HepG2 (cell line): Measurements from ENCODE around the gene ITGB3. TPM values are rescaled to one million over a fixed set of nuclear protein-coding genes. Genes with fewer than 3 reads are reported as not detected.
A peak's percentile ranks its signal among the peaks of the same experiment; 100 is the strongest.

Experiments
- ATAC-seq: fragments of 200-7000 bp; cut with Tn5 transposase; 3 replicates; pipeline ENCODE4 v1.9.1; 2020; ENCODE audit warnings: mild to moderate bottlenecking, moderate library complexity
- BruUV-seq: library from RNA; stranded (reverse); fragments of 400-500 nt; replicated peaks from 2 replicates; lab custom pipeline; 2021; lab: Mats Ljungman, UMichigan
- CTCF ChIA-PET: fragments of 300-600 bp; formaldehyde crosslinking; extraction: SDS; loops from one replicate; lab custom pipeline; 2021; ENCODE audit warnings: low total read pairs, inconsistent platforms, low intra/inter-chr PET ratio; lab: Yijun Ruan, JAX
- POLR2A ChIA-PET: fragments of 350-600 bp; sonication (Branson Sonifier 250); formaldehyde crosslinking; loops from one replicate; lab custom pipeline; 2020; ENCODE audit warnings: antibody characterized with exemption, inconsistent platforms; lab: Yijun Ruan, JAX
- DNase-seq: peaks from one replicate; pipeline ENCODE4 v3.0.0-alpha.2; 2015; ENCODE audit warnings: low spot score
- FAIRE-seq: peaks from 3 replicates; lab custom pipeline; 2011; peaks lifted over from hg19 to GRCh38; lab: Jason Lieb, UNC
- H2AFZ ChIP-seq: one replicate; pipeline ENCODE4 v1.6.1; 2011; ENCODE audit warnings: low read length, inconsistent platforms
- H3K27ac ChIP-seq: fragments of 300-600 bp; 3 replicates; pipeline ENCODE4 v1.8.0; 2011; ENCODE audit warnings: mixed run types, mild to moderate bottlenecking, mixed read lengths, low read length, inconsistent platforms; ENCODE audit not compliant: insufficient read depth; ENCODE audit errors: extremely low read length
- H3K27me3 ChIP-seq, 2 experiments: fragments of 200-600 bp in 1 of 2; 2 replicates in 1 of 2; 3 replicates in 1 of 2; pipeline versions ENCODE4 v1.6.0 to v1.8.0; 2011; ENCODE audit warnings: low read length in 2 of 2, mild to moderate bottlenecking in 2 of 2, moderate library complexity in 2 of 2, inconsistent platforms in 1 of 2; ENCODE audit not compliant: insufficient read depth in 2 of 2, control insufficient read depth in 1 of 2
- H3K36me3 ChIP-seq, 2 experiments: fragments of 200-600 bp in 1 of 2; replicated peaks in 1 of 2; 2 replicates in 1 of 2; 3 replicates in 1 of 2; pipeline versions ENCODE4 v1.5.1 to v1.8.0; 2011; ENCODE audit warnings: low read length in 2 of 2, inconsistent platforms in 1 of 2; ENCODE audit not compliant: insufficient read depth in 2 of 2, control insufficient read depth in 1 of 2
- H3K4me1 ChIP-seq: 2 replicates; pipeline ENCODE4 v1.5.1; 2012; ENCODE audit warnings: low read length, inconsistent platforms; ENCODE audit not compliant: insufficient read depth
- H3K4me2 ChIP-seq: 2 replicates; pipeline ENCODE4 v1.6.0; 2011; ENCODE audit warnings: low read depth, low read length, inconsistent platforms
- H3K4me3 ChIP-seq, 3 experiments: fragments of 200-600 bp in 1 of 3; sonication (generic), shearing (Covaris generic) in 1 of 3; replicated peaks in 1 of 3; 2 replicates each; pipeline ENCODE4 v1.5.1; 2011 to 2016; ENCODE audit warnings: low read length in 3 of 3, inconsistent platforms in 2 of 3, low read depth in 2 of 3, mild to moderate bottlenecking in 2 of 3, control low read depth in 1 of 3, mixed read lengths in 1 of 3; ENCODE audit not compliant: insufficient read depth in 1 of 3
- H3K79me2 ChIP-seq: one replicate; pipeline ENCODE4 v1.6.1; 2011; ENCODE audit warnings: low read length, inconsistent platforms; ENCODE audit not compliant: insufficient read depth
- H3K9ac ChIP-seq: 2 replicates; pipeline ENCODE4 v1.6.0; 2011; ENCODE audit warnings: mild to moderate bottlenecking, low read depth, low read length, inconsistent platforms; ENCODE audit not compliant: insufficient read depth
- H3K9me3 ChIP-seq: 2 replicates; pipeline ENCODE4 v1.5.1; 2012; ENCODE audit warnings: mild to moderate bottlenecking, low read length
- H4K20me1 ChIP-seq: 2 replicates; pipeline ENCODE4 v1.6.0; 2011; ENCODE audit warnings: inconsistent platforms, mild to moderate bottlenecking, low read length, moderate library complexity; ENCODE audit not compliant: insufficient read depth
- ATAD3A ChIP-seq: sonication (generic); formaldehyde crosslinking; IDR thresholded peaks from 2 replicates; pipeline ENCODE4 v1.4.0; 2020; ENCODE audit warnings: missing genetic modification reagents
- GPN1 ChIP-seq: sonication (generic); formaldehyde crosslinking; IDR thresholded peaks from 2 replicates; pipeline ENCODE4 v1.5.1; 2020; ENCODE audit warnings: missing genetic modification reagents, borderline replicate concordance
- GZF1 ChIP-seq: sonication (generic); formaldehyde crosslinking; IDR thresholded peaks from 2 replicates; pipeline ENCODE4 v1.5.1; 2020; ENCODE audit warnings: mild to moderate bottlenecking, missing genetic modification reagents
- HMGA1 ChIP-seq: sonication (generic); formaldehyde crosslinking; conservative IDR thresholded peaks from 2 replicates; pipeline ENCODE4 v1.4.0; 2020; ENCODE audit warnings: missing genetic modification reagents
- IRF2 ChIP-seq: IDR thresholded peaks from 2 replicates; pipeline ENCODE4 v1.6.1; 2018; ENCODE audit warnings: missing genetic modification reagents, missing compliant biosample characterization
- MIER2 ChIP-seq: IDR thresholded peaks from 2 replicates; pipeline ENCODE4 v1.6.1; 2016; ENCODE audit warnings: missing biosample characterization, missing genetic modification reagents
- NCOR1 ChIP-seq: fragments of 200-600 bp; sonication (generic); IDR thresholded peaks from 2 replicates; pipeline ENCODE4 v1.7.0; 2017; ENCODE audit warnings: antibody characterized with exemption, low read length, borderline replicate concordance
- PAWR ChIP-seq: sonication (generic); formaldehyde crosslinking; IDR thresholded peaks from 2 replicates; pipeline ENCODE4 v1.4.0; 2020; ENCODE audit warnings: missing genetic modification reagents, mild to moderate bottlenecking, borderline replicate concordance
- RXRB ChIP-seq: IDR thresholded peaks from 2 replicates; pipeline ENCODE4 v1.6.1; 2016; ENCODE audit warnings: borderline replicate concordance, missing genetic modification reagents, missing compliant biosample characterization
- SMARCE1 ChIP-seq: fragments of 450-650 bp; IDR thresholded peaks from 2 replicates; pipeline ENCODE4 v1.6.1; 2017; ENCODE audit warnings: borderline replicate concordance
- SUZ12 ChIP-seq: fragments of 150-350 bp; IDR thresholded peaks from 2 replicates; pipeline ENCODE4 v1.6.1; 2014; ENCODE audit warnings: low read depth, low read length
- ZFP1 ChIP-seq: IDR thresholded peaks from 2 replicates; pipeline ENCODE4 v1.6.1; 2016
- ZFP36L2 ChIP-seq: sonication (generic); formaldehyde crosslinking; IDR thresholded peaks from 2 replicates; pipeline ENCODE4 v1.4.0; 2020; ENCODE audit warnings: missing genetic modification reagents
- ZNF232 ChIP-seq: sonication (generic); formaldehyde crosslinking; IDR thresholded peaks from 2 replicates; pipeline ENCODE4 v1.4.0; 2020; ENCODE audit warnings: missing genetic modification reagents, borderline replicate concordance
- ZNF530 ChIP-seq: sonication (generic); formaldehyde crosslinking; IDR thresholded peaks from 2 replicates; pipeline ENCODE4 v1.5.0; 2020; ENCODE audit warnings: low read depth, mild to moderate bottlenecking, missing genetic modification reagents
- ZNF670 ChIP-seq: sonication (generic); formaldehyde crosslinking; IDR thresholded peaks from 2 replicates; pipeline ENCODE4 v1.8.0; 2022; ENCODE audit warnings: mild to moderate bottlenecking, missing genetic modification reagents, borderline replicate concordance
- ZNF768 ChIP-seq: sonication (generic); formaldehyde crosslinking; IDR thresholded peaks from 2 replicates; pipeline ENCODE4 v1.4.0; 2020; ENCODE audit warnings: missing genetic modification reagents
- WGBS: methylation state at CpG from one replicate; pipeline ENCODE4 v1.1.6; 2017; ENCODE audit warnings: low lambda C conversion rate; 5-methylcytosine and 5-hydroxymethylcytosine counted together
- in situ Hi-C: cut with HindIII; loops from 2 replicates; pipeline ENCODE4 v1.10.0; 2017; ENCODE audit warnings: low pct_unique_long_range_greater_than_20kb; ENCODE audit not compliant: extremely low pct_ligation_motif_present
- intact Hi-C: fragments of 100-400 bp; cut with micrococcal nuclease; formaldehyde crosslinking; loops from one replicate; pipeline ENCODE4 v1.10.0; 2022; ENCODE audit not compliant: unreplicated experiment
- polyA plus RNA-seq, 8 experiments: library from polyadenylated mRNA; depleted of rRNA in 3 of 8; stranded (reverse) in 7 of 8; unstranded in 1 of 8; fragments of >200 nt; fragmentation: Illumina TruSeq in 4 of 8; extraction: Trizol in 4 of 8; gene quantifications; 2 replicates each; pipeline versions ENCODE4 v1.2.1 to v1.2.3, GENCODE V29; 2011 to 2016; ENCODE audit warnings: low read depth in 4 of 8, missing spikeins in 1 of 8, mixed read lengths in 1 of 8; ENCODE audit not compliant: insufficient read depth in 1 of 8
- total RNA-seq, 5 experiments: library from RNA; depleted of rRNA; stranded (reverse); fragments of >200 nt; fragmentation: Illumina TruSeq; extraction: Trizol; gene quantifications; 2 replicates each; pipeline ENCODE4 v1.2.3, GENCODE V29; 2016; ENCODE audit warnings: low read depth in 1 of 5
- TF ChIP-seq, protein P1 (sequence below): sonication (generic); formaldehyde crosslinking; IDR thresholded peaks from 2 replicates; pipeline ENCODE4 v1.4.0; 2020; ENCODE audit warnings: missing genetic modification reagents, mild to moderate bottlenecking, borderline replicate concordance
- TF ChIP-seq, protein P2 (sequence below): sonication (generic); formaldehyde crosslinking; IDR thresholded peaks from 2 replicates; pipeline ENCODE4 v1.5.0; 2020; ENCODE audit warnings: missing genetic modification reagents, mild to moderate bottlenecking, borderline replicate concordance
- TF ChIP-seq, protein P3 (sequence below): fragments of 450-650 bp; IDR thresholded peaks from 2 replicates; pipeline ENCODE4 v1.6.1; 2017
- TF ChIP-seq, protein P4 (sequence below): sonication (generic); formaldehyde crosslinking; IDR thresholded peaks from 2 replicates; pipeline ENCODE4 v1.5.0; 2020; ENCODE audit warnings: mild to moderate bottlenecking, low read depth, missing genetic modification reagents, borderline replicate concordance

Gene ITGB3
- total and polyA plus RNA-seq, 2 of the 13 experiments (the other 11 are each of a cell fraction or from before 2014, with no cell fraction given), result 0.09 to 0.31 TPM

DNA sequence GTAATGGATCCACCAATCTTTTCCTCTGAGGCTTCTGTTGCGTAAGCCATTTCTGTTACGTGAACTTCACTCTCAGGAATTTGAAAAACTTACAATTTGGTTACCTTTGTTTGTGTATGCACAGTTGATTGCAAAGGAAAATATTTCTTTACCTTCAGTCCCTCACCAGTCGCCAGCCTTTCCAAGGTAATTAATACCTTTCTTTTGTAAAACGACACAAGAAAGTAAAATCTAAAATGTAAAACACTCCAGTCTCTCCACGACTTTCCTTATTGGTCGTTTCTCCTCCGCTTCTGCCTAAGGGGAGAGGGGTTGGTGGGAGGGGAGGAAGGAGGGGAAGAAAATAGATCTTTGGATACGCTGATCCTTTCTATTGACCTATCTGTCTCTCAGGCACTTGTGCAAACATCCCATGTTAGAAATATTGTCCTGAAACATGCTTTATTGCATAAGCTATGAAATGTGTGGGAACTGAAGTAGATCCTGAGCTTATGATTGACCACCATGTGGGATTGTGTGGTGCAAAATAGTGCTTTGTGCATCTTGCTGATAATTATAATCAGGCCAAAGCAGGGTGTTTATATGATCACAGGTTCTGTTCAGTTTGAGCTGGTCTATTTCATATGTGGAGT, 37.7 kb downstream of the ITGB3 start:
- CTCF ChIA-PET, result no interaction called here
- in situ Hi-C loops, result no loop called here
- Histone ChIP-seq H3K36me3 (no peaks in the 10 kb centered on the region), H3K4me1 (peaks cover 39% of the 10 kb centered on the region), H3K9me3 (no peaks in the 10 kb centered on the region), H2AFZ (no peak overlapping the region), H3K4me3 (peak overlapping the region in 2 of 3 experiments; percentile 12 to 13; a peak in 3 of 6 replicates), H4K20me1 (no peaks in the 10 kb centered on the region), H3K27ac (peak overlapping the region; percentile 14), H3K27me3 (peaks cover 1 to 25% of the 10 kb centered on the region in 2 experiments; a peak in 4 of 5 replicates), H3K9ac (no peak overlapping the region), H3K79me2 (no peaks in the 10 kb centered on the region), H3K4me2 (peak overlapping the region; percentile 50)
- peak; percentile 90 for DNase-seq
- ATAC-seq, result peak; percentile 72
- BruUV-seq, result no TSS peak
- POLR2A ChIA-PET, result interaction anchor here (0.7 to 1.5 kb wide), 5 partner anchors 14 to 359 kb away, joined by 3 to 4 read pairs (median 4); partner anchors contain the start of gene EFCAB13
- intact Hi-C loops, result no loop called here
- 3% methylated on average over 8 of the region's 8 CpGs for WGBS
- peak; percentile 90 for FAIRE-seq
- TF ChIP-seq RXRB (CRISPR knock-in tag) (no peak), GZF1 (CRISPR knock-in tag) (no peak), SUZ12 (no peak), ZNF530 (no peak), HMGA1 (no peak), MIER2 (CRISPR knock-in tag) (no peak), GPN1 (CRISPR knock-in tag) (no peak), ZNF232 (CRISPR knock-in tag) (no peak), ZNF768 (CRISPR knock-in tag) (no peak), ATAD3A (CRISPR knock-in tag) (no peak), ZNF670 (no peak), NCOR1 (peak; percentile 57; the same call in 1 of the 2 replicates), IRF2 (CRISPR knock-in tag) (no peak), PAWR (no peak), ZFP1 (peak; percentile 70; the same call in 1 of the 2 replicates), SMARCE1 (no peak), ZFP36L2 (CRISPR knock-in tag) (no peak)
- TF ChIP-seq, protein P1, sequence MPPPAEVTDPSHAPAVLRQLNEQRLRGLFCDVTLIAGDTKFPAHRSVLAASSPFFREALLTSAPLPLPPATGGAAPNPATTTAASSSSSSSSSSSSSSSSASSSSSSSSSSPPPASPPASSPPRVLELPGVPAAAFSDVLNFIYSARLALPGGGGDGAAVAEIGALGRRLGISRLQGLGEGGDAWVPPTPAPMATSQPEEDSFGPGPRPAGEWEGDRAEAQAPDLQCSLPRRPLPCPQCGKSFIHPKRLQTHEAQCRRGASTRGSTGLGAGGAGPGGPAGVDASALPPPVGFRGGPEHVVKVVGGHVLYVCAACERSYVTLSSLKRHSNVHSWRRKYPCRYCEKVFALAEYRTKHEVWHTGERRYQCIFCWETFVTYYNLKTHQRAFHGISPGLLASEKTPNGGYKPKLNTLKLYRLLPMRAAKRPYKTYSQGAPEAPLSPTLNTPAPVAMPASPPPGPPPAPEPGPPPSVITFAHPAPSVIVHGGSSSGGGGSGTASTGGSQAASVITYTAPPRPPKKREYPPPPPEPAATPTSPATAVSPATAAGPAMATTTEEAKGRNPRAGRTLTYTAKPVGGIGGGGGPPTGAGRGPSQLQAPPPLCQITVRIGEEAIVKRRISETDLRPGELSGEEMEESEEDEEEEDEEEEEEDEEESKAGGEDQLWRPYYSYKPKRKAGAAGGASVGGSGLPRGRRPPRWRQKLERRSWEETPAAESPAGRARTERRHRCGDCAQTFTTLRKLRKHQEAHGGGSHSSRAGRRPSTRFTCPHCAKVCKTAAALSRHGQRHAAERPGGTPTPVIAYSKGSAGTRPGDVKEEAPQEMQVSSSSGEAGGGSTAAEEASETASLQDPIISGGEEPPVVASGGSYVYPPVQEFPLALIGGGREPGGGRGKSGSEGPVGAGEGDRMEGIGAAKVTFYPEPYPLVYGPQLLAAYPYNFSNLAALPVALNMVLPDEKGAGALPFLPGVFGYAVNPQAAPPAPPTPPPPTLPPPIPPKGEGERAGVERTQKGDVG (CRISPR knock-in tag), result no peak
- TF ChIP-seq, protein P2, sequence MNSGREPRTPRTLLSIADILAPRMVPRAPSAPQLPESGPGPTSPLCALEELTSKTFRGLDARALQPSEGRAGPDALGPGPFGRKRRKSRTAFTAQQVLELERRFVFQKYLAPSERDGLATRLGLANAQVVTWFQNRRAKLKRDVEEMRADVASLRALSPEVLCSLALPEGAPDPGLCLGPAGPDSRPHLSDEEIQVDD, result no peak
- TF ChIP-seq, protein P3, sequence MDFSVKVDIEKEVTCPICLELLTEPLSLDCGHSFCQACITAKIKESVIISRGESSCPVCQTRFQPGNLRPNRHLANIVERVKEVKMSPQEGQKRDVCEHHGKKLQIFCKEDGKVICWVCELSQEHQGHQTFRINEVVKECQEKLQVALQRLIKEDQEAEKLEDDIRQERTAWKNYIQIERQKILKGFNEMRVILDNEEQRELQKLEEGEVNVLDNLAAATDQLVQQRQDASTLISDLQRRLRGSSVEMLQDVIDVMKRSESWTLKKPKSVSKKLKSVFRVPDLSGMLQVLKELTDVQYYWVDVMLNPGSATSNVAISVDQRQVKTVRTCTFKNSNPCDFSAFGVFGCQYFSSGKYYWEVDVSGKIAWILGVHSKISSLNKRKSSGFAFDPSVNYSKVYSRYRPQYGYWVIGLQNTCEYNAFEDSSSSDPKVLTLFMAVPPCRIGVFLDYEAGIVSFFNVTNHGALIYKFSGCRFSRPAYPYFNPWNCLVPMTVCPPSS, result no peak
- TF ChIP-seq, protein P4, sequence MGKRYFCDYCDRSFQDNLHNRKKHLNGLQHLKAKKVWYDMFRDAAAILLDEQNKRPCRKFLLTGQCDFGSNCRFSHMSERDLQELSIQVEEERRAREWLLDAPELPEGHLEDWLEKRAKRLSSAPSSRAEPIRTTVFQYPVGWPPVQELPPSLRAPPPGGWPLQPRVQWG (CRISPR knock-in tag), result no peak
